OCI-LY1 (cell line): Measurements from ENCODE around the gene SMTNL1.

ENCODE experiments used
- CTCF ChIP-seq: fragments of 200-600 bp; sonication (generic), shearing (Covaris generic); IDR thresholded peaks from 2 replicates; pipeline ENCODE4 v1.5.1; 2017; ENCODE audit warnings: mild to moderate bottlenecking, antibody characterized with exemption, low read length, moderate library complexity, mixed read lengths
- EZH2 ChIP-seq: fragments of 200-600 bp; sonication (generic), shearing (Covaris generic); IDR thresholded peaks from 2 replicates; pipeline ENCODE4 v1.8.0; 2017; ENCODE audit warnings: borderline replicate concordance, mixed run types, mild to moderate bottlenecking, antibody characterized with exemption, low read length, moderate library complexity, mixed read lengths

- TF ChIP-seq CTCF: no peak
- no peak for TF ChIP-seq EZH2
These were observed 6.2 kb downstream of the SMTNL1 start for GRCh38 chr11:57543593-57543992.
